HepG2 (cell line): Measurements from ENCODE around the gene NCR1. TPM values are rescaled to one million over a fixed set of nuclear protein-coding genes. Genes with fewer than 3 reads are reported as not detected.
A peak's percentile ranks its signal among the peaks of the same experiment; 100 is the strongest.
"Not testable (repeated sequence)": the region's sequence is repeated elsewhere in the genome, so short reads cannot be mapped to it uniquely, and the experiment has no call there.

ENCODE experiments used
- ATAC-seq: fragments of 200-7000 bp; cut with Tn5 transposase; 3 replicates; pipeline ENCODE4 v1.9.1; 2020; ENCODE audit warnings: mild to moderate bottlenecking, moderate library complexity
- BruUV-seq: library from RNA; stranded (reverse); fragments of 400-500 nt; replicated peaks from 2 replicates; lab custom pipeline; 2021; lab: Mats Ljungman, UMichigan
- CTCF ChIA-PET: fragments of 300-600 bp; formaldehyde crosslinking; extraction: SDS; loops from one replicate; lab custom pipeline; 2021; ENCODE audit warnings: low total read pairs, inconsistent platforms, low intra/inter-chr PET ratio; lab: Yijun Ruan, JAX
- POLR2A ChIA-PET: fragments of 350-600 bp; sonication (Branson Sonifier 250); formaldehyde crosslinking; loops from one replicate; lab custom pipeline; 2020; ENCODE audit warnings: antibody characterized with exemption, inconsistent platforms; lab: Yijun Ruan, JAX
- DNase-seq: peaks from one replicate; pipeline ENCODE4 v3.0.0-alpha.2; 2015; ENCODE audit warnings: low spot score
- FAIRE-seq: peaks from 3 replicates; lab custom pipeline; 2011; peaks lifted over from hg19 to GRCh38; lab: Jason Lieb, UNC
- H2AFZ ChIP-seq: one replicate; pipeline ENCODE4 v1.6.1; 2011; ENCODE audit warnings: low read length, inconsistent platforms
- H3K27ac ChIP-seq: fragments of 300-600 bp; 3 replicates; pipeline ENCODE4 v1.8.0; 2011; ENCODE audit warnings: mixed run types, mild to moderate bottlenecking, mixed read lengths, low read length, inconsistent platforms; ENCODE audit not compliant: insufficient read depth; ENCODE audit errors: extremely low read length
- H3K27me3 ChIP-seq, 2 experiments: fragments of 200-600 bp in 1 of 2; 2 replicates in 1 of 2; 3 replicates in 1 of 2; pipeline versions ENCODE4 v1.6.0 to v1.8.0; 2011; ENCODE audit warnings: low read length in 2 of 2, mild to moderate bottlenecking in 2 of 2, moderate library complexity in 2 of 2, inconsistent platforms in 1 of 2; ENCODE audit not compliant: insufficient read depth in 2 of 2, control insufficient read depth in 1 of 2
- H3K36me3 ChIP-seq, 2 experiments: fragments of 200-600 bp in 1 of 2; replicated peaks in 1 of 2; 2 replicates in 1 of 2; 3 replicates in 1 of 2; pipeline versions ENCODE4 v1.5.1 to v1.8.0; 2011; ENCODE audit warnings: low read length in 2 of 2, inconsistent platforms in 1 of 2; ENCODE audit not compliant: insufficient read depth in 2 of 2, control insufficient read depth in 1 of 2
- H3K4me1 ChIP-seq: 2 replicates; pipeline ENCODE4 v1.5.1; 2012; ENCODE audit warnings: low read length, inconsistent platforms; ENCODE audit not compliant: insufficient read depth
- H3K4me2 ChIP-seq: 2 replicates; pipeline ENCODE4 v1.6.0; 2011; ENCODE audit warnings: low read depth, low read length, inconsistent platforms
- H3K4me3 ChIP-seq, 3 experiments: fragments of 200-600 bp in 1 of 3; sonication (generic), shearing (Covaris generic) in 1 of 3; replicated peaks in 1 of 3; 2 replicates each; pipeline ENCODE4 v1.5.1; 2011 to 2016; ENCODE audit warnings: low read length in 3 of 3, inconsistent platforms in 2 of 3, low read depth in 2 of 3, mild to moderate bottlenecking in 2 of 3, control low read depth in 1 of 3, mixed read lengths in 1 of 3; ENCODE audit not compliant: insufficient read depth in 1 of 3
- H3K79me2 ChIP-seq: one replicate; pipeline ENCODE4 v1.6.1; 2011; ENCODE audit warnings: low read length, inconsistent platforms; ENCODE audit not compliant: insufficient read depth
- H3K9ac ChIP-seq: 2 replicates; pipeline ENCODE4 v1.6.0; 2011; ENCODE audit warnings: mild to moderate bottlenecking, low read depth, low read length, inconsistent platforms; ENCODE audit not compliant: insufficient read depth
- H3K9me3 ChIP-seq: 2 replicates; pipeline ENCODE4 v1.5.1; 2012; ENCODE audit warnings: mild to moderate bottlenecking, low read length
- H4K20me1 ChIP-seq: 2 replicates; pipeline ENCODE4 v1.6.0; 2011; ENCODE audit warnings: inconsistent platforms, mild to moderate bottlenecking, low read length, moderate library complexity; ENCODE audit not compliant: insufficient read depth
- RAD51 ChIP-seq: fragments of 450-650 bp; IDR thresholded peaks from 2 replicates; pipeline ENCODE4 v1.6.1; 2016; ENCODE audit warnings: borderline replicate concordance
- SMC3 ChIP-seq: IDR thresholded peaks from 2 replicates; pipeline ENCODE4 v1.6.1; 2011; ENCODE audit warnings: low read length, improper control_type of control experiment
- STAG1 ChIP-seq: sonication (generic); formaldehyde crosslinking; IDR thresholded peaks from 2 replicates; pipeline ENCODE4 v1.4.0; 2020; ENCODE audit warnings: missing genetic modification reagents
- WGBS: methylation state at CpG from one replicate; pipeline ENCODE4 v1.1.6; 2017; ENCODE audit warnings: low lambda C conversion rate; 5-methylcytosine and 5-hydroxymethylcytosine counted together
- in situ Hi-C: cut with HindIII; loops from 2 replicates; pipeline ENCODE4 v1.10.0; 2017; ENCODE audit warnings: low pct_unique_long_range_greater_than_20kb; ENCODE audit not compliant: extremely low pct_ligation_motif_present
- intact Hi-C: fragments of 100-400 bp; cut with micrococcal nuclease; formaldehyde crosslinking; loops from one replicate; pipeline ENCODE4 v1.10.0; 2022; ENCODE audit not compliant: unreplicated experiment
- polyA plus RNA-seq, 8 experiments: library from polyadenylated mRNA; depleted of rRNA in 3 of 8; stranded (reverse) in 7 of 8; unstranded in 1 of 8; fragments of >200 nt; fragmentation: Illumina TruSeq in 4 of 8; extraction: Trizol in 4 of 8; gene quantifications; 2 replicates each; pipeline versions ENCODE4 v1.2.1 to v1.2.3, GENCODE V29; 2011 to 2016; ENCODE audit warnings: low read depth in 4 of 8, missing spikeins in 1 of 8, mixed read lengths in 1 of 8; ENCODE audit not compliant: insufficient read depth in 1 of 8
- total RNA-seq, 5 experiments: library from RNA; depleted of rRNA; stranded (reverse); fragments of >200 nt; fragmentation: Illumina TruSeq; extraction: Trizol; gene quantifications; 2 replicates each; pipeline ENCODE4 v1.2.3, GENCODE V29; 2016; ENCODE audit warnings: low read depth in 1 of 5
- TF ChIP-seq, protein P1 (sequence below), 2 experiments: sonication (generic) in 1 of 2; formaldehyde crosslinking in 1 of 2; IDR thresholded peaks; 2 replicates each; pipeline versions ENCODE4 v1.5.1 to v1.6.1; 2011 to 2020; ENCODE audit warnings: borderline replicate concordance in 1 of 2, low read depth in 1 of 2, low read length in 1 of 2, mild to moderate bottlenecking in 1 of 2, missing genetic modification reagents in 1 of 2, moderate library complexity in 1 of 2
- TF ChIP-seq, protein P2 (sequence below): sonication (generic); formaldehyde crosslinking; IDR thresholded peaks from 2 replicates; pipeline ENCODE4 v1.5.0; 2020; ENCODE audit warnings: mild to moderate bottlenecking, missing genetic modification reagents, moderate library complexity

NCR1 gene
- total and polyA plus RNA-seq, 2 of the 13 experiments (the other 11 are each of a cell fraction or from before 2014, with no cell fraction given) = not detected

DNA sequence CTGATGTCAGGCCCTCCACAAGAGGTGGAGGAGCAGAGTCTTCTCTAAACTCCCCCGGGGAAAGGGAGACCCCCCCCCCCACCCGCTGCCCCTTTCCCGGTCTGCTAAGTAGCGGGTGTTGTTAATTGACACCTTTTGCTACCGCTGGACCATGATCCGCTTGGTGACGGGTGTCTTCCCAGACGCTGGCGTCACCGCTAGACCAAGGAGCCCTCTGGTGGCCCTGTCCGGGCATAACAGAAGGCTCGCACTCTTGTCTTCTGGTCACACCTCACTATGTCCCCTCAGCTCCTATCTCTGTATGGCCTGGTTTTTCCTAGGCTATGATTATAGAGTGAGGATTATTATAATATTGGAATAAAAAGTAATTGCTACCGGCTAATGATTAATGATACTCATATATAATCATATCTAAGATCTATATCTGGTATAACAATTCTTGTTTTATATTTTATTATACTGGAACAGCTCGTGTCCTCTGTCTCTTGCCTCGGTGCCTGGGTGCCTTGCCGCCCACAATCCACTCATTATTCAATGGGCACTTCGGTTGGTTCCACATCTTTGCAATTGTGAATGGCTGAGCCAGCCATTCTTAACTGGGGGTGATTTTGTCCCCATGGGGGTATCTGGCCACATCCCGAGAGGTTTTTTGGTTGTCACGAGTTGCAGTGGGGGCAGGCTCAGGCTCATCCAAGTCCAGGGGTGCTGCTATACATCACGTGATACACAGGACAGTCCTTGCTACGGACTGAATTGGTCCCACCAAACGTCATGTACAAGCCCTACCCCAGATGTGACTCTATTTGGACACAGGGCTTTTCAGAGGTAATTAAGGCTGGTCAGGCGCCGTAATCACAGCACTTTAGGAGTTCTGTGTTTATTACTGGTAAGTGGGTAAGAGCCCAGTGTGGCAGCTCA lies 14.0 kb downstream of the NCR1 start:
- H4K20me1 ChIP-seq, in situ Hi-C loops, BruUV-seq, ATAC-seq, H3K9me3 ChIP-seq, H3K79me2 ChIP-seq, intact Hi-C loops, H3K36me3 ChIP-seq, H3K27me3 ChIP-seq, H2AFZ ChIP-seq, H3K4me3 ChIP-seq, H3K27ac ChIP-seq, DNase-seq, H3K9ac ChIP-seq, FAIRE-seq, CTCF ChIA-PET, H3K4me1 ChIP-seq, H3K4me2 ChIP-seq, POLR2A ChIA-PET: not testable (repeated sequence)
- WGBS = 5% methylated on average over 15 of the region's 24 CpGs
- TF ChIP-seq STAG1 = peak; percentile 31; the same call in 1 of the 2 replicates
- TF ChIP-seq, protein P1, sequence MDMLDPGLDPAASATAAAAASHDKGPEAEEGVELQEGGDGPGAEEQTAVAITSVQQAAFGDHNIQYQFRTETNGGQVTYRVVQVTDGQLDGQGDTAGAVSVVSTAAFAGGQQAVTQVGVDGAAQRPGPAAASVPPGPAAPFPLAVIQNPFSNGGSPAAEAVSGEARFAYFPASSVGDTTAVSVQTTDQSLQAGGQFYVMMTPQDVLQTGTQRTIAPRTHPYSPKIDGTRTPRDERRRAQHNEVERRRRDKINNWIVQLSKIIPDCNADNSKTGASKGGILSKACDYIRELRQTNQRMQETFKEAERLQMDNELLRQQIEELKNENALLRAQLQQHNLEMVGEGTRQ (IDR thresholded peaks at IDR 0.05; ENCODE audit: low read depth, low read length) = peak; percentile 38; the same call in 1 of the 2 replicates
- TF ChIP-seq, protein P1 (CRISPR knock-in tag; IDR thresholded peaks at IDR 0.05; ENCODE audit: borderline replicate concordance) = not testable (repeated sequence)
- TF ChIP-seq, protein P2, sequence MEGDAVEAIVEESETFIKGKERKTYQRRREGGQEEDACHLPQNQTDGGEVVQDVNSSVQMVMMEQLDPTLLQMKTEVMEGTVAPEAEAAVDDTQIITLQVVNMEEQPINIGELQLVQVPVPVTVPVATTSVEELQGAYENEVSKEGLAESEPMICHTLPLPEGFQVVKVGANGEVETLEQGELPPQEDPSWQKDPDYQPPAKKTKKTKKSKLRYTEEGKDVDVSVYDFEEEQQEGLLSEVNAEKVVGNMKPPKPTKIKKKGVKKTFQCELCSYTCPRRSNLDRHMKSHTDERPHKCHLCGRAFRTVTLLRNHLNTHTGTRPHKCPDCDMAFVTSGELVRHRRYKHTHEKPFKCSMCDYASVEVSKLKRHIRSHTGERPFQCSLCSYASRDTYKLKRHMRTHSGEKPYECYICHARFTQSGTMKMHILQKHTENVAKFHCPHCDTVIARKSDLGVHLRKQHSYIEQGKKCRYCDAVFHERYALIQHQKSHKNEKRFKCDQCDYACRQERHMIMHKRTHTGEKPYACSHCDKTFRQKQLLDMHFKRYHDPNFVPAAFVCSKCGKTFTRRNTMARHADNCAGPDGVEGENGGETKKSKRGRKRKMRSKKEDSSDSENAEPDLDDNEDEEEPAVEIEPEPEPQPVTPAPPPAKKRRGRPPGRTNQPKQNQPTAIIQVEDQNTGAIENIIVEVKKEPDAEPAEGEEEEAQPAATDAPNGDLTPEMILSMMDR (CRISPR knock-in tag) = peak; percentile 62
- peak; percentile 54; the same call in 1 of the 2 replicates for TF ChIP-seq RAD51
- TF ChIP-seq SMC3 = 0 out of 2 replicates have a peak, but pooled peaks have one; percentile 10
